Body of pancreas (tissue), 4 donors: Measurements from ENCODE around the gene HEXIM1.

Experiments
- CTCF ChIP-seq, 7 experiments: fragments of 450-650 bp in 4 of 7; fragments of 200-600 bp in 3 of 7; sonication (generic) in 3 of 7; IDR thresholded peaks; one replicate each; pipeline ENCODE4 v1.5.1; 2016 to 2019; ENCODE audit warnings: antibody characterized with exemption in 7 of 7
- POLR2A ChIP-seq, 3 donors: fragments of 450-650 bp; IDR thresholded peaks; one replicate each; pipeline ENCODE4 v1.6.1; 2016; ENCODE audit warnings: antibody characterized with exemption in 3 of 3, mild to moderate bottlenecking in 2 of 3

GRCh38 chr17:45135978-45136791 is 12.1 kb upstream of the HEXIM1 start:
- TF ChIP-seq CTCF (IDR thresholded peaks at IDR 0.05) (no peak), POLR2A (IDR thresholded peaks at IDR 0.05) (no peak)
